ENCODE results near the gene SULT4A1. TPM values are rescaled to one million over a fixed set of nuclear protein-coding genes. Genes with fewer than 3 reads are reported as not detected.
A peak's percentile ranks its signal among the peaks of the same experiment; 100 is the strongest.

Gene SULT4A1
- total and polyA plus RNA-seq, 3 experiments from 2014 or later: not detected

DNA sequence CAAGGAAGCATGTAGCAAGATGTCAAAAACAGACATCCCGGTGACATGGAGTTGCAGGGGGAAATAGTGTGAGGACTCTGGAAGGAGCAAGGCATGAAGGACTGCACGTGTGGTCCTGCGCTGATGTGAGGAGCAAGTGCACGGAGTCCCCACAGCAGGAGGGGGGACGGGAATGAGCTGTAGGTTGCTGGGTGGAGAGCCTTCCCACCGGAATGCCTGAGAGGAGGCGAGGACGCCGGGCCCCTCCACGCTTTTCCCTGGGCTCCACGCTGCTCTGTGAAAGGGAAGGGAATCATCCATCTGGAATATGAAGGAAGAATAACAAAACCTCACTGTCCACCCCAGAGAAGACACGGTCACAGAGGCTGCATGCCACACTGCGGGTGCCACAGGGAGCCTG lies 26.6 kb downstream of the SULT4A1 start:
- H3K4me3 ChIP-seq (ENCODE audit: low read length): no peak overlapping the region
- no peaks in the 10 kb centered on the region for H3K36me3 ChIP-seq (ENCODE audit: insufficient read depth, low read length)
- ChIA-PET CTCF (no interaction called here), POLR2A (no interaction called here)
- DNase-seq: peak in 1 of 5 donors; percentile 22
- no peaks in the 10 kb centered on the region for H3K4me1 Mint-ChIP-seq
- no peaks in the 10 kb centered on the region for H3K9me3 ChIP-seq (ENCODE audit: low read length)
- no peaks in the 10 kb centered on the region for H3K27me3 ChIP-seq (ENCODE audit: insufficient read depth, low read length, poor library complexity, severe bottlenecking)
- no peak overlapping the region for H3K27ac ChIP-seq (ENCODE audit: low read depth, low read length)
- H3K4me3 Mint-ChIP-seq: no peak overlapping the region
- no peaks in the 10 kb centered on the region for H3K4me1 ChIP-seq (ENCODE audit: insufficient read depth, low read length)
- peaks cover 0 to 13% of the 10 kb centered on the region in 2 donors for H3K27me3 Mint-ChIP-seq
- no peaks in the 10 kb centered on the region for H3K9me3 Mint-ChIP-seq
- no peaks in the 10 kb centered on the region for H3K36me3 Mint-ChIP-seq
- no peak overlapping the region for H3K27ac Mint-ChIP-seq

DNA sequence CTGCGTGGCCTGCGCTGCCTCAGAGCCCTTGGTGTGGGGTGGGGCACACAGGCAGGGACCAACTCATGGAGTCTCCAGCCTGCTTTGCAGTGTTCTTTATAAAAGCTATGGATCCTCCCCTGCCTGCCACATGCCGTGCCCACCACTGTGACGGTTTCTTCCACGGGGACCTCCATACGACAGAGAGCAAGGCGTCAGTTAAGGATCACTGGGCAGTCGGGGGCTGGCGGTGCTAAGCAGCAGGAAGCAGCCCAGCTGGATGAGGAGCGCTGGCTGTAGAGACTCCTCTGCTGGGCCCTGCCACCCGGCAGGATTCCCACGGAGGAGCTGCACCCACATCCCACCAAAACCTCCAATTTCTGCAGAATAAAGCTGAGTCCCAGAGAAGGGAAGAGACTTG lies 27.1 kb downstream of the SULT4A1 start:
- no peaks in the 10 kb centered on the region for H3K4me1 Mint-ChIP-seq
- Histone ChIP-seq H3K27me3 (ENCODE audit: insufficient read depth, low read length, poor library complexity, severe bottlenecking) (no peaks in the 10 kb centered on the region), H3K4me1 (ENCODE audit: insufficient read depth, low read length) (no peaks in the 10 kb centered on the region), H3K36me3 (ENCODE audit: insufficient read depth, low read length) (no peaks in the 10 kb centered on the region), H3K4me3 (ENCODE audit: low read length) (no peak overlapping the region), H3K27ac (ENCODE audit: low read depth, low read length) (no peak overlapping the region), H3K9me3 (ENCODE audit: low read length) (no peaks in the 10 kb centered on the region)
- no peak overlapping the region for H3K4me3 Mint-ChIP-seq
- H3K27ac Mint-ChIP-seq: no peak overlapping the region
- peaks cover 0 to 13% of the 10 kb centered on the region in 2 donors for H3K27me3 Mint-ChIP-seq
- H3K9me3 Mint-ChIP-seq: no peaks in the 10 kb centered on the region
- POLR2A ChIA-PET: no interaction called here
- no peaks in the 10 kb centered on the region for H3K36me3 Mint-ChIP-seq
- DNase-seq: peak in 1 of 5 donors; percentile 15
- CTCF ChIA-PET: no interaction called here

DNA sequence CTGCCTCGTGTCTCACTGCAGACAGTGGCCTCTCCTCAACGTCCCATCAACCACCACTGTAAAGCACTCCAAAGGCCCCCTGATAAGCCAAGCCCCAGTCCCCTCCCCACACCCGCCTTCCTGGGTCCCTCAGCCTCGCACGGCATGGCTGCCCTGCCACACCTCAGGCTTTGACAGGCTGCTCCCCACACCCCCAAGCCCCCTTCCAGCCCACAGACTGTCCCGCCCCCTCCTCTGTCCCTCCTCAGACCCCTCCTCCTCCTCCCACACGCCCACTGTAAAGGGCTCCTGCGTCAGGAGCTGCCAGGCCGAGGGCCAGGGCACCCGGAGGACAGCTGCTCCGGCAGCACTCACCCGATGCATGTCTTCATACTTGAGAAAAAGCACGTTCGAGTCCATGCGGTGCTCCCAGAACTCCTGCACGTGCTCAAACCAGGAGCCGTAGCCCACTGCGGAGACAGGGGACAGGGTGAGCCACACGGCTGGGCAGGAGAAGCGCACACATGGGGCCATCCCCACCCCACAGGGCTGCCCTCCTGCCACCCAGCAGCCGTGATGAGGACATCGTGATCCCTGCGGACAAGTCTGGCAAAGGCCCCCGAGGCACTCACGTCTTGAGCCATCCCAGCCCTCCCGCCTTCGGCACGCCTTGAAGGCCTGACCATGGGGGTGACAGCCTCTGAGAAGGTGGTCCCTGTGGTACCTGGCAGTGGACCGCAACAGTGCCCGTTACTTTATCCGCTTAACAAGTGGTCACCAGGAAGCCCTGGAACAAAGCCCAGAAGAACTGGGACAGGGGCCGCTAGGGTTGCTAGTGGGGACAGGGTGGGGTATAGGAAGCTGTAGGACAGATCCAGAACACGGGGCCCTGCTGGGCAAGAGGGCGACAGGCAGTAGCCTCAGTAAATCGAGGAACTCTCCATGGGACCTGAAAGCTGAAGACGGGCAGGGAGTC lies 28.8 kb downstream of the SULT4A1 start:
- Mint-ChIP-seq H3K4me1 (no peaks in the 10 kb centered on the region), H3K27me3 (peaks cover 0 to 13% of the 10 kb centered on the region in 2 donors), H3K36me3 (no peaks in the 10 kb centered on the region), H3K27ac (no peak overlapping the region), H3K9me3 (no peaks in the 10 kb centered on the region), H3K4me3 (no peak overlapping the region)
- ChIA-PET POLR2A (no interaction called here), CTCF (no interaction called here)
- H3K27ac ChIP-seq (ENCODE audit: low read depth, low read length): no peak overlapping the region
- no peaks in the 10 kb centered on the region for H3K4me1 ChIP-seq (ENCODE audit: insufficient read depth, low read length)
- H3K4me3 ChIP-seq (ENCODE audit: low read length): no peak overlapping the region
- DNase-seq: peak in 1 of 5 donors; percentile 13
- no peaks in the 10 kb centered on the region for H3K36me3 ChIP-seq (ENCODE audit: insufficient read depth, low read length)
- H3K27me3 ChIP-seq (ENCODE audit: insufficient read depth, low read length, poor library complexity, severe bottlenecking): no peaks in the 10 kb centered on the region
- no peaks in the 10 kb centered on the region for H3K9me3 ChIP-seq (ENCODE audit: low read length)

DNA sequence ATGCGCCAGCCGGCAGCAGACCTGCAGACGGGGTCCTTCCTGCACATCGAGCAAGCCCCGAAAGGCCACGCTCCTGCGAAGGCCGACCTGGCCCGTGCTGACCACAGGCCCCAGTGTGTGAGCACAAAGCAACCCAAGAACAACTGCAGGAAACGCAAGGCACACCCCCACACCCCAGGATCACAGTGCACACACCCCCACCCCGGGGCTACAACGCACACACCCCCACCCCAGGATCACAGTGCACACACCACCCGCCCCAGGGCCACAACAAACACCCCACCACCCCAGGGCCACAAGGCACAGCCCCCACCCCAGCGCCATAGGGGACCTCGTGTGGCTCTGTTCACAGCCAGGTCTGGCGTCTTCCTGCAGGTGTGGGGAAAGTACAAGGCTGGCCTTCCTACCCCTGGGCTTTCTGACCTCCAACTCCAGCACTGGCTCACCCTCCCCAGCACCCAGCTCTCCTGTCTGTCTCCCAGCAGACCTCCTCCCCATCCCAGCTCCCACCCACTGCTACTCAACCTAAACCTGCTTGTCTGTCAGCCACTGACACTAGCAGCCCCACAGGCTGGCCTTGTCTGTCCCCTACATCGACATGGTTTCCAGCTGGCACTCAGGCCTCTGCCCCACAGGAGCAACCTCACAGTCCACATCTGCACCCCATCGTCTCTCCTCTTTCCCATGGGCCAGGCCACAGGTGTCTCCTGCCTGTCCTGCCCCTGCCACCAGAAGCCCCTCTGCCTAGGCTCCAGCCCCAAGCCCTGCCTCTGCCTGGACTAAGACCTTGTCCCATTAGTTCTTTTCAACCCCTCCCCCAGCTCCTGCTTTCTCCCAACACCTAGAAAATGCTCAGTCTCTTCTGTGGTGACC lies 29.7 kb downstream of the SULT4A1 start:
- Histone ChIP-seq H3K4me3 (ENCODE audit: low read length) (no peak overlapping the region), H3K36me3 (ENCODE audit: insufficient read depth, low read length) (no peaks in the 10 kb centered on the region), H3K9me3 (ENCODE audit: low read length) (no peaks in the 10 kb centered on the region), H3K27ac (ENCODE audit: low read depth, low read length) (no peak overlapping the region), H3K4me1 (ENCODE audit: insufficient read depth, low read length) (no peaks in the 10 kb centered on the region), H3K27me3 (ENCODE audit: insufficient read depth, low read length, poor library complexity, severe bottlenecking) (no peaks in the 10 kb centered on the region)
- Mint-ChIP-seq H3K27me3 (peaks cover 0 to 13% of the 10 kb centered on the region in 2 donors), H3K27ac (no peak overlapping the region), H3K9me3 (no peaks in the 10 kb centered on the region), H3K4me3 (no peak overlapping the region), H3K4me1 (no peaks in the 10 kb centered on the region), H3K36me3 (no peaks in the 10 kb centered on the region)
- CTCF ChIA-PET: no interaction called here
- POLR2A ChIA-PET: no interaction called here
- no peak for DNase-seq

DNA sequence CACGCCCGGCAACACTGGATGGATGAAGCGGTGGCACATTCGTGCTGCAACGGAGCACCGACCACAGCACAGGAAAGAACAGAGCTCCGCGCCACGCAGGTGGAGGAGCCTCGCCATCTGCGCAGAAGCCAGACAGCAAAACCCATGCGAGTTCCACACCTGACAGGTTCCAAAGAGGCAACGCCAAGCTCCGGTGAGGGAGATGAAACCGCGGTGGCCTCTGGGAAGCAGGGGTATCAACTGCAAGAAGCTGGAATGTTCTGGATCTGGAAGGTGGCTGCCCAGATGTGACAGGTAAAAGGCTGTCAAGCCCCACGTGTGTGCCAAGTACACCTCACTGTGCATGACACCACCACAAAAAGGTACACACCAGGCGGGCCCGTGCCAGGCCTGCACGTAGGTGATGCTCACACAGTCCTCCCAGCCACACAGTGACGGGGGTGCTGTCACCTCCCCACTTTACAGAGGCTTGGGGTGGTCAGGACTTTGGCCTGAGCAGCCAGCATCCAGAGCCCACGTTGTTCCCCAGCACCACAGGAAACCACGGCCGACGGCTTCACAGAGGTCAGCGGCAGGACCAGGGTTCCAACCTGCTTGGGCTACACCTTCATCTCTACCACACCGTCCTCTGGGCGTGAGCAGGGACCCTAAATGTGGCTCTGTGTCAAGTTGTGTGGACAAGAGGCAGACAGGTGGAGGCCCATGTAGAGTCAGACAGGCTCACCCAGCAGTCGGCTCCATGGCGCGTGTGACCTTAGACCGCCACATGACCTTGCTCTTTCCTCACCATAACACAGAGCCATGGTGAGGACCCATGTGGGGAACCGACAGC lies 30.5 kb downstream of the SULT4A1 start:
- H3K36me3 Mint-ChIP-seq: no peaks in the 10 kb centered on the region
- no peaks in the 10 kb centered on the region for H3K9me3 Mint-ChIP-seq
- Histone ChIP-seq H3K9me3 (ENCODE audit: low read length) (no peaks in the 10 kb centered on the region), H3K4me3 (ENCODE audit: low read length) (no peak overlapping the region), H3K36me3 (ENCODE audit: insufficient read depth, low read length) (no peaks in the 10 kb centered on the region), H3K27ac (ENCODE audit: low read depth, low read length) (no peak overlapping the region), H3K27me3 (ENCODE audit: insufficient read depth, low read length, poor library complexity, severe bottlenecking) (no peaks in the 10 kb centered on the region), H3K4me1 (ENCODE audit: insufficient read depth, low read length) (no peaks in the 10 kb centered on the region)
- DNase-seq: no peak
- no peak overlapping the region for H3K27ac Mint-ChIP-seq
- ChIA-PET POLR2A (no interaction called here), CTCF (no interaction called here)
- H3K4me1 Mint-ChIP-seq: no peaks in the 10 kb centered on the region
- H3K27me3 Mint-ChIP-seq: peaks cover 0 to 15% of the 10 kb centered on the region in 2 donors
- no peak overlapping the region for H3K4me3 Mint-ChIP-seq

DNA sequence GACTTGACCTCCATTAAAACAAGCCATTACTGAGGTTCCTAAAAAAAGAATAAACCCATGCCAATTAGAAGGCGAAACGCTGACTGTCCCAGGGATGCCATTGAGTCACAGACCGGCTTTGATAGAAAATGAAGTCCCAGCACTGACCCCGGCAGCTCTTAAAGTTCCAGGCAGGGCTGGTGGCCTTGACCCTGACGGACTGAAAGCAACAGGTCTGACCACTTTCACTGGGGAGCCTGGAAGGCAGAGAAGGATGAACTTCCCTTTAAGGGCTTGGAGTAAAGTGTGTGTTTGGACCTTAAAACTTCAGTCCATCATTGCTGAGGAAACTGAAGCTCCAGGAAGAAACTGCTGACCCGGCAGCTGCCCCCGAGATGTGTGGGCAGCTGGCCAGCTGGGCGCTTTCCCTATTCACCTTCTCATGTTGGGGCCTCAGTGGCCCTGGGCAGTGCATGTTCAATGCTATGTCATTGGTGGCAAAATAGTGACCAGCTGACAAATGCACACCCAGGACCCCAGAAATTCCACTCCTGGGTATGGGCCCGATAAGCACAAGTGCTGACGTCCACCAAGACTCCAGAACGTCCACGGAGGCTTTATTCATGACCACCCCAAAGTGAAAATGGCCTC lies 31.3 kb downstream of the SULT4A1 start:
- no peak for DNase-seq
- Histone ChIP-seq H3K4me1 (ENCODE audit: insufficient read depth, low read length) (no peaks in the 10 kb centered on the region), H3K4me3 (ENCODE audit: low read length) (no peak overlapping the region), H3K9me3 (ENCODE audit: low read length) (no peaks in the 10 kb centered on the region), H3K36me3 (ENCODE audit: insufficient read depth, low read length) (no peaks in the 10 kb centered on the region), H3K27me3 (ENCODE audit: insufficient read depth, low read length, poor library complexity, severe bottlenecking) (no peaks in the 10 kb centered on the region), H3K27ac (ENCODE audit: low read depth, low read length) (no peak overlapping the region)
- Mint-ChIP-seq H3K27ac (no peak overlapping the region), H3K4me1 (no peaks in the 10 kb centered on the region), H3K27me3 (peaks cover 2 to 22% of the 10 kb centered on the region in 2 donors), H3K36me3 (no peaks in the 10 kb centered on the region), H3K9me3 (no peaks in the 10 kb centered on the region), H3K4me3 (no peak overlapping the region)
- POLR2A ChIA-PET: no interaction called here
- CTCF ChIA-PET: no interaction called here

DNA sequence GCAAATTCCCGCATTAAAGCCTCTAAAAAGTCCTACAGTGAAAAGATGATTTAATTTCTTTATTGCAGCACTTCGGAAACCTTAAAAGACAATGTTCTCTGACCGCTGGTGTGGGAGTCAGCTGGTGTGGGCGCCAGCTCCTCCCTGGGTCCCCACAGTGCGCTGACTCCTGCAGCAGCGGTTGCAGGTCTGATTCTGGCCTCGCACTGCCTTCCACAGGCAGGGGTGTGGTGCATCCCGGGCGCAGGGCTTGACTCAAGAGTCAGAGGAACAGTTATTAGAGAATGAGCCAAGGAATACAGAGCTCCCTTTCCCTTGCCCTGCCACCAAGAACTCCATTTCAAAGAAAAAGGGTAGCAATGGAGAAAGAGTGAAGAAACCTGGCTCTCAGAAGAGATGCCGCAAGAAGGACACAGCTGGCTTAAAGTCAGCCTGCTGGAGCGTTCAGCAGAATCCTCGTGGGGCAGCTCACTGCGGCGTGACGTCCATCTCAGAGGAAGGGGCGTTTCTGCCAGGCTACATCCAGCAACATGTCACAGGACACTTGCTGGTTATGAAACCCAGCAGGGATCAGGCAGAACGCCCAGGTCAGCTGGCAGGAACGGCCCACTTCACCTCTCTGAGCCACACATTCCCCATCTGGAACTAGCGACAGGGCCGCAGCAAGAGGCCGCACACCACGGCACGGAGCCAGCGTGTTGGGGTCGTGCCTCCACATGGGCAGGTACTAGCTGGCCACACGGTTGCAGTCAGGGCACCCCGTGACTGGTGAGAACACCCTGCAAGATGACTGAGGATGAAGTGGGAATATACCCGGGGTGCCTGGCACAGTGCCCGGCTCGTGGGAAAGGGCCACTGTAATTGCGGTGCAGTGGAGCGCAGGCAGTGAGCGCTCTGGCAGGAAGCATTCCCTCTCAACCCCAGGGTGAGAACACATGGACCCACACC lies 32.1 kb downstream of the SULT4A1 start:
- ChIA-PET POLR2A (no interaction called here), CTCF (no interaction called here)
- no peak overlapping the region for H3K27ac Mint-ChIP-seq
- no peak overlapping the region for H3K4me3 ChIP-seq (ENCODE audit: low read length)
- H3K27me3 Mint-ChIP-seq: peaks cover 2 to 25% of the 10 kb centered on the region in 2 donors
- no peak for DNase-seq
- H3K4me1 Mint-ChIP-seq: no peaks in the 10 kb centered on the region
- no peaks in the 10 kb centered on the region for H3K9me3 Mint-ChIP-seq
- H3K9me3 ChIP-seq (ENCODE audit: low read length): no peaks in the 10 kb centered on the region
- H3K27ac ChIP-seq (ENCODE audit: low read depth, low read length): no peak overlapping the region
- H3K36me3 ChIP-seq (ENCODE audit: insufficient read depth, low read length): no peaks in the 10 kb centered on the region
- no peaks in the 10 kb centered on the region for H3K4me1 ChIP-seq (ENCODE audit: insufficient read depth, low read length)
- no peaks in the 10 kb centered on the region for H3K27me3 ChIP-seq (ENCODE audit: insufficient read depth, low read length, poor library complexity, severe bottlenecking)
- no peak overlapping the region for H3K4me3 Mint-ChIP-seq
- H3K36me3 Mint-ChIP-seq: no peaks in the 10 kb centered on the region
